Neural progenitor cell (in vitro differentiated cells): ENCODE measurements around the gene PCDH1. TPM values are rescaled to one million over a fixed set of nuclear protein-coding genes. Genes with fewer than 3 reads are reported as not detected.

Source experiments
- DNase-seq: peaks from one replicate; pipeline ENCODE4 v3.0.0-alpha.2; 2016; ENCODE audit warnings: low spot score
- H2AFZ ChIP-seq: fragments of 200-600 bp; sonication (generic); replicated peaks from 2 replicates; pipeline ENCODE4 v1.6.1; 2016; ENCODE audit warnings: antibody characterized with exemption
- H3F3A ChIP-seq: fragments of 200-600 bp; sonication (generic); 2 replicates; pipeline ENCODE4 v1.6.1; 2016; ENCODE audit warnings: antibody characterized with exemption, low read depth
- H3K27ac ChIP-seq: fragments of 200-600 bp; sonication (generic); 2 replicates; pipeline ENCODE4 v1.5.1; 2016; ENCODE audit warnings: mild to moderate bottlenecking
- H3K27me3 ChIP-seq: fragments of 200-600 bp; sonication (generic); 2 replicates; pipeline ENCODE4 v1.6.1; 2016; ENCODE audit warnings: mild to moderate bottlenecking, moderate library complexity
- H3K36me3 ChIP-seq: fragments of 200-600 bp; sonication (generic); 2 replicates; pipeline ENCODE4 v1.5.1; 2016
- H3K4me1 ChIP-seq: fragments of 200-600 bp; sonication (generic); 2 replicates; pipeline ENCODE4 v1.6.1; 2016; ENCODE audit warnings: mixed run types
- H3K4me2 ChIP-seq: fragments of 200-600 bp; sonication (generic); 2 replicates; pipeline ENCODE4 v1.6.1; 2016
- H3K4me3 ChIP-seq: fragments of 200-600 bp; sonication (generic); 2 replicates; pipeline ENCODE4 v1.5.1; 2016
- H3K79me2 ChIP-seq: fragments of 200-600 bp; sonication (generic); 2 replicates; pipeline ENCODE4 v1.6.1; 2016; ENCODE audit warnings: low read depth
- H3K9ac ChIP-seq: fragments of 200-600 bp; sonication (generic); 2 replicates; pipeline ENCODE4 v1.6.1; 2016
- H3K9me3 ChIP-seq: fragments of 200-600 bp; sonication (generic); 2 replicates; pipeline ENCODE4 v1.5.1; 2016; ENCODE audit warnings: low read depth
- H4K20me1 ChIP-seq: fragments of 200-600 bp; sonication (generic); 2 replicates; pipeline ENCODE4 v1.6.1; 2016; ENCODE audit warnings: low read depth
- H3K27ac Mint-ChIP-seq: 3 replicates; pipeline ENCODE4 v1.8.0; 2021; ENCODE audit warnings: mixed read lengths
- H3K27me3 Mint-ChIP-seq: 2 replicates; pipeline ENCODE4 v1.8.0; 2022; ENCODE audit warnings: low read depth, mild to moderate bottlenecking, inconsistent platforms, moderate library complexity, mixed read lengths; ENCODE audit not compliant: insufficient read depth
- H3K36me3 Mint-ChIP-seq: 3 replicates; pipeline ENCODE4 v1.8.0; 2021; ENCODE audit warnings: mixed read lengths
- H3K4me1 Mint-ChIP-seq: 3 replicates; pipeline ENCODE4 v1.8.0; 2021; ENCODE audit warnings: mixed read lengths
- H3K4me3 Mint-ChIP-seq: 3 replicates; pipeline ENCODE4 v1.8.0; 2021; ENCODE audit warnings: mild to moderate bottlenecking, moderate library complexity, mixed read lengths
- H3K9me3 Mint-ChIP-seq: 3 replicates; pipeline ENCODE4 v1.8.0; 2020; ENCODE audit warnings: mixed read lengths
- CTCF ChIP-seq: fragments of 200-600 bp; sonication (generic); IDR thresholded peaks from 2 replicates; pipeline ENCODE4 v1.5.1; 2017; ENCODE audit warnings: antibody characterized with exemption, mild to moderate bottlenecking
- EZH2 ChIP-seq: fragments of 200-600 bp; sonication (generic); IDR thresholded peaks from 2 replicates; pipeline ENCODE4 v1.6.1; 2017; ENCODE audit warnings: antibody characterized with exemption, mild to moderate bottlenecking, moderate library complexity
- EZH2phosphoT487 ChIP-seq: fragments of 200-600 bp; sonication (generic); IDR thresholded peaks from 2 replicates; pipeline ENCODE4 v1.6.1; 2017; ENCODE audit warnings: antibody characterized with exemption
- total RNA-seq: library from RNA; depleted of rRNA; stranded (reverse); fragments of >200 nt; gene quantifications from 2 replicates; pipeline ENCODE4 v1.2.3, GENCODE V29; 2015; ENCODE audit warnings: low replicate concordance

Gene PCDH1
- total RNA-seq, 1 donor from 2014 or later: 24.8 TPM

- Mint-ChIP-seq H3K9me3 (no peaks in the 10 kb centered on the region), H3K36me3 (no peaks in the 10 kb centered on the region), H3K27me3 (peaks cover 15% of the 10 kb centered on the region), H3K27ac (peak overlapping the region; percentile 29), H3K4me1 (peaks cover 75% of the 10 kb centered on the region), H3K4me3 (peak overlapping the region; percentile 76)
- no peak for DNase-seq
- H3K9me3 ChIP-seq: no peaks in the 10 kb centered on the region
- peaks cover 72% of the 10 kb centered on the region for H3F3A ChIP-seq
- H3K9ac ChIP-seq: no peak overlapping the region
- no peaks in the 10 kb centered on the region for H3K79me2 ChIP-seq
- no peak for TF ChIP-seq EZH2
- TF ChIP-seq CTCF: no peak
- TF ChIP-seq EZH2phosphoT487: no peak
- no peaks in the 10 kb centered on the region for H3K27me3 ChIP-seq
- H3K4me3 ChIP-seq: no peak overlapping the region
- no peak overlapping the region for H2AFZ ChIP-seq
- peaks cover 61% of the 10 kb centered on the region for H3K4me1 ChIP-seq
- H3K36me3 ChIP-seq: no peaks in the 10 kb centered on the region
- H3K27ac ChIP-seq: no peak overlapping the region
- H4K20me1 ChIP-seq: no peaks in the 10 kb centered on the region
- no peak overlapping the region for H3K4me2 ChIP-seq
Observed at GRCh38 chr5:141810702-141811101, 67.5 kb downstream of the PCDH1 start.

GRCh38 chr5:141809380-141810096 lies 68.7 kb downstream of the PCDH1 start:
- Histone ChIP-seq H3K9ac (no peak overlapping the region), H4K20me1 (no peaks in the 10 kb centered on the region), H3K27me3 (no peaks in the 10 kb centered on the region), H3K27ac (peak overlapping the region; percentile 11), H3F3A (peaks cover 63% of the 10 kb centered on the region), H3K36me3 (no peaks in the 10 kb centered on the region), H3K4me2 (no peak overlapping the region), H3K4me1 (peaks cover 54% of the 10 kb centered on the region), H3K9me3 (no peaks in the 10 kb centered on the region), H3K4me3 (no peak overlapping the region), H3K79me2 (no peaks in the 10 kb centered on the region), H2AFZ (no peak overlapping the region)
- TF ChIP-seq EZH2: no peak
- no peak for TF ChIP-seq EZH2phosphoT487
- TF ChIP-seq CTCF: no peak
- H3K4me1 Mint-ChIP-seq: peaks cover 77% of the 10 kb centered on the region
- no peaks in the 10 kb centered on the region for H3K36me3 Mint-ChIP-seq
- H3K27ac Mint-ChIP-seq: peak overlapping the region; percentile 0
- no peaks in the 10 kb centered on the region for H3K9me3 Mint-ChIP-seq
- no peak overlapping the region for H3K4me3 Mint-ChIP-seq
- H3K27me3 Mint-ChIP-seq: peaks cover 15% of the 10 kb centered on the region
- DNase-seq: no peak

GRCh38 chr5:141808857-141809256 lies 69.4 kb downstream of the PCDH1 start:
- Mint-ChIP-seq H3K4me3 (no peak overlapping the region), H3K9me3 (no peaks in the 10 kb centered on the region), H3K27ac (peak overlapping the region; percentile 0), H3K27me3 (peaks cover 16% of the 10 kb centered on the region), H3K36me3 (no peaks in the 10 kb centered on the region), H3K4me1 (peaks cover 79% of the 10 kb centered on the region)
- Histone ChIP-seq H3F3A (peaks cover 63% of the 10 kb centered on the region), H3K36me3 (no peaks in the 10 kb centered on the region), H3K9me3 (no peaks in the 10 kb centered on the region), H3K9ac (no peak overlapping the region), H3K4me3 (no peak overlapping the region), H3K27ac (no peak overlapping the region), H3K4me1 (peaks cover 56% of the 10 kb centered on the region), H2AFZ (no peak overlapping the region), H4K20me1 (no peaks in the 10 kb centered on the region), H3K4me2 (no peak overlapping the region), H3K79me2 (no peaks in the 10 kb centered on the region), H3K27me3 (no peaks in the 10 kb centered on the region)
- DNase-seq: no peak
- TF ChIP-seq EZH2 (no peak), EZH2phosphoT487 (no peak), CTCF (no peak)
